ENCODE measurements around the gene RPL36. TPM values are rescaled to one million over a fixed set of nuclear protein-coding genes. Genes with fewer than 3 reads are reported as not detected.

Gene RPL36
- total and polyA plus RNA-seq, 2 of the 8 experiments (the other 6 are each of a cell fraction or from before 2014, with no cell fraction given), result 951 to 1,075 TPM

GRCh38 chr19:5718037-5718578 lies 28.0 kb downstream of the RPL36 start:
- no peak overlapping the region for H3K14ac ChIP-seq (ENCODE audit: insufficient read length)
- peak overlapping the region; percentile 55 to 88 for H3K4me2 ChIP-seq (ENCODE audit: insufficient read depth in 1 of 2, low read depth in 2 of 2, low read length in 2 of 2)
- ChIA-PET POLR2A (ENCODE audit: partially characterized antibody) (interaction anchor here (0.6 to 22.4 kb wide), 19 partner anchors 10 to 284 kb away, joined by 3 to 620 read pairs (median 5); partner anchors contain the start of genes DUS3L, RPL36, SAFB and SAFB2), CTCF (ENCODE audit: partially characterized antibody) (interaction anchor here (0.6 to 4.0 kb wide), 3 partner anchors 11 to 545 kb away, joined by 3 to 17 read pairs (median 3); partner anchors contain the start of gene RPL36)
- peak overlapping the region; percentile 71 to 100 (median 98); a peak in 6 of 8 replicates for H3K4me3 ChIP-seq (ENCODE audit: extremely low read depth in 1 of 4, insufficient read depth in 2 of 4, low read depth in 3 of 4, low read length in 4 of 4)
- H3K23ac ChIP-seq (ENCODE audit: insufficient read length), result no peak overlapping the region
- H3K79me1 ChIP-seq (ENCODE audit: low read depth, low read length), result peaks cover 13% of the 10 kb centered on the region
- H3K36me3 ChIP-seq (ENCODE audit: control insufficient read depth in 2 of 4, insufficient read depth in 4 of 4, low read length in 3 of 4), result peaks cover 6 to 20% (median 13%) of the 10 kb centered on the region in 4 experiments; a peak in 7 of 8 replicates
- no peak overlapping the region; the same call in 1 of the 2 replicates for H3K27ac ChIP-seq (ENCODE audit: low read depth, low read length)
- H2BK5ac ChIP-seq (ENCODE audit: low read depth, low read length), result no peak overlapping the region; the same call in 1 of the 2 replicates
- no peak overlapping the region for H3K56ac ChIP-seq (replicated peaks; ENCODE audit: insufficient read length, low read depth, low read length)
- peaks cover 34 to 48% of the 10 kb centered on the region in 2 experiments for H3K79me2 ChIP-seq (ENCODE audit: control insufficient read depth in 1 of 2, insufficient read depth in 2 of 2, low read length in 2 of 2)
- no peaks in the 10 kb centered on the region for H3K27me3 ChIP-seq (replicated peaks in 1 of 4; ENCODE audit: control insufficient read depth in 3 of 4, extremely low read depth in 1 of 4, insufficient read depth in 3 of 4, low read length in 3 of 4)
- H2BK120ac ChIP-seq (replicated peaks; ENCODE audit: low read depth, low read length), result no peak overlapping the region
- H3K23me2 ChIP-seq (ENCODE audit: low read depth, low read length), result peaks cover 7% of the 10 kb centered on the region
- H4K8ac ChIP-seq (ENCODE audit: extremely low read depth, insufficient read depth, low read length), result no peak overlapping the region
- H2BK12ac ChIP-seq (ENCODE audit: low read depth, low read length), result no peak overlapping the region
- no peaks in the 10 kb centered on the region for H3K9me3 ChIP-seq (ENCODE audit: insufficient read depth in 2 of 2, low read depth in 1 of 2, low read length in 1 of 2)
- TF ChIP-seq CTBP2 (IDR thresholded peaks at IDR 0.05; ENCODE audit: borderline replicate concordance, insufficient read depth, insufficient read length, low read length) (no peak), KDM4A (IDR thresholded peaks at IDR 0.05; ENCODE audit: low read depth, low read length, severe bottlenecking) (no peak), SRF (IDR thresholded peaks at IDR 0.05; ENCODE audit: low read depth, low read length) (no peak), FOSL1 (IDR thresholded peaks at IDR 0.05; ENCODE audit: insufficient read depth, low read depth, low read length) (no peak), POLR2A (IDR thresholded peaks at IDR 0.05; ENCODE audit: control extremely low read depth in 1 of 2, low read depth in 2 of 2, low read length in 2 of 2) (no peak; a peak in 1 of 3 replicates), USF2 (IDR thresholded peaks at IDR 0.05; ENCODE audit: low read length) (no peak), GTF2F1 (IDR thresholded peaks at IDR 0.05; ENCODE audit: borderline replicate concordance, low read depth, low read length) (no peak), CHD2 (IDR thresholded peaks at IDR 0.05; ENCODE audit: low read length) (no peak)
- H3K4me1 ChIP-seq (replicated peaks in 1 of 4; ENCODE audit: control insufficient read depth in 3 of 4, insufficient read depth in 4 of 4, low read length in 3 of 4), result no peaks in the 10 kb centered on the region; a peak in 2 of 7 replicates
- DNase-seq (ENCODE audit: low read depth in 1 of 2, low spot score in 2 of 2) (no peak), FAIRE-seq (no peak)
- 91% methylated on average over 12 of the region's 14 CpGs; no CpG with 5 or more reads in 1 of the 2 experiments for WGBS, 2 experiments (ENCODE audit: extremely low coverage in 1 of 2, insufficient coverage in 1 of 2, insufficient read length in 1 of 2, insufficient replicate concordance in 2 of 2, low coverage in 1 of 2, low lambda C conversion rate in 2 of 2, missing lambda C conversion rate in 1 of 2)
- H3K9ac ChIP-seq (replicated peaks in 1 of 4; ENCODE audit: extremely low read depth in 1 of 4, low read depth in 3 of 4, low read length in 3 of 4), result peak overlapping the region in 3 of 4 experiments; percentile 56 to 99 (median 98); a peak in 4 of 7 replicates
- peaks cover 6 to 13% of the 10 kb centered on the region in 2 experiments for H4K20me1 ChIP-seq (replicated peaks in 1 of 2; ENCODE audit: control insufficient read depth in 1 of 2, insufficient read depth in 2 of 2, low read length in 2 of 2)
- no peak overlapping the region for H2AK5ac ChIP-seq (ENCODE audit: low read depth, low read length)
- no peak overlapping the region for H2BK15ac ChIP-seq (ENCODE audit: low read length)
- no peak overlapping the region for H3K18ac ChIP-seq (ENCODE audit: extremely low read depth, low read length)
- H2AFZ ChIP-seq (ENCODE audit: low read length), result no peak overlapping the region
- H2BK20ac ChIP-seq (ENCODE audit: low read length), result no peak overlapping the region
- H4K5ac ChIP-seq (ENCODE audit: insufficient read length, low read depth, low read length), result no peak overlapping the region
- no peak overlapping the region for H3K4ac ChIP-seq (replicated peaks; ENCODE audit: insufficient read length, low read depth, low read length)
- no peak overlapping the region for H4K91ac ChIP-seq (replicated peaks; ENCODE audit: insufficient read length, low read length)
